ENCODE data around the gene TRPM1. TPM values are rescaled to one million over a fixed set of nuclear protein-coding genes. Genes with fewer than 3 reads are reported as not detected.

The TRPM1 gene
- total and polyA plus RNA-seq, 7 donors: 0.03 TPM; not detected in 6

GRCh38 chr15:31111091-31111647 lies 9.6 kb upstream of the TRPM1 start:
- no peak overlapping the region for H3K4me3 ChIP-seq
- no peaks in the 10 kb centered on the region for H3K4me1 ChIP-seq
- no peaks in the 10 kb centered on the region for H3K36me3 ChIP-seq (ENCODE audit: insufficient read depth in 1 of 2, low read depth in 1 of 2)
- ATAC-seq (no peak), DNase-seq (no peak)
- TF ChIP-seq CTCF (IDR thresholded peaks at IDR 0.05): no peak
- H3K9me3 ChIP-seq: no peaks in the 10 kb centered on the region
- H3K27me3 ChIP-seq (ENCODE audit: insufficient read depth in 3 of 3, low read length in 2 of 3): no peaks in the 10 kb centered on the region
- WGBS, 3 donors: 60 to 72% (median 68%) methylated on average over 5 of the region's 5 CpGs
- no peak overlapping the region for H3K27ac ChIP-seq
- intact Hi-C loops (cut with DNase I): no loop called here

- Histone ChIP-seq H3K27me3 (ENCODE audit: insufficient read depth in 3 of 3, low read length in 2 of 3) (no peaks in the 10 kb centered on the region), H3K36me3 (ENCODE audit: insufficient read depth in 1 of 2, low read depth in 1 of 2) (no peaks in the 10 kb centered on the region), H3K9me3 (no peaks in the 10 kb centered on the region), H3K27ac (no peak overlapping the region), H3K4me3 (no peak overlapping the region), H3K4me1 (no peaks in the 10 kb centered on the region)
- ATAC-seq (no peak), DNase-seq (no peak)
- intact Hi-C loops (cut with DNase I): no loop called here
- WGBS, 3 donors: 89 to 94% (median 90%) methylated on average over 4 of the region's 4 CpGs
- TF ChIP-seq CTCF (IDR thresholded peaks at IDR 0.05): no peak
Observed at GRCh38 chr15:31108836-31109235, 7.3 kb upstream of the TRPM1 start.

GRCh38 chr15:31106495-31107300 lies 5.2 kb upstream of the TRPM1 start:
- Histone ChIP-seq H3K4me3 (no peak overlapping the region), H3K27ac (no peak overlapping the region), H3K27me3 (ENCODE audit: insufficient read depth in 3 of 3, low read length in 2 of 3) (no peaks in the 10 kb centered on the region), H3K36me3 (ENCODE audit: insufficient read depth in 1 of 2, low read depth in 1 of 2) (no peaks in the 10 kb centered on the region), H3K4me1 (no peaks in the 10 kb centered on the region), H3K9me3 (no peaks in the 10 kb centered on the region)
- TF ChIP-seq CTCF (IDR thresholded peaks at IDR 0.05): no peak
- ATAC-seq (no peak), DNase-seq (no peak)
- intact Hi-C loops (cut with DNase I): no loop called here
- 72 to 92% (median 77%) methylated on average over 7 of the region's 7 CpGs for WGBS, 3 donors

GRCh38 chr15:31104003-31104402 lies 2.5 kb upstream of the TRPM1 start:
- no peak for ATAC-seq
- DNase-seq: no peak
- Histone ChIP-seq H3K27ac (no peak overlapping the region), H3K27me3 (ENCODE audit: insufficient read depth in 3 of 3, low read length in 2 of 3) (no peaks in the 10 kb centered on the region), H3K36me3 (ENCODE audit: insufficient read depth in 1 of 2, low read depth in 1 of 2) (no peaks in the 10 kb centered on the region), H3K9me3 (no peaks in the 10 kb centered on the region), H3K4me1 (no peaks in the 10 kb centered on the region), H3K4me3 (no peak overlapping the region)
- intact Hi-C loops (cut with DNase I): loop anchor here in 1 of 2 donors (5.0 kb wide), 1 partner anchor 57 kb away; no protein-coding TSS in a partner anchor
- no peak for TF ChIP-seq CTCF (IDR thresholded peaks at IDR 0.05)
- 74 to 91% (median 81%) methylated on average over 6 of the region's 6 CpGs for WGBS, 3 donors
